Activated CD8-positive, alpha-beta memory T cell treated with anti-CD3 and anti-CD28 coated beads, Interleukin-2, amount 50 U/mL, for 24 hours (primary cell): ENCODE results near the gene PTGES2.
"Not testable (repeated sequence)": the region's sequence is repeated elsewhere in the genome, so short reads cannot be mapped to it uniquely, and the experiment has no call there.

ENCODE experiments used
- DNase-seq: peaks from one replicate; pipeline ENCODE4 v3.0.0-alpha.2; 2020; ENCODE audit errors: extremely low read depth

PTGES2 gene

GRCh38 chr9:128088253-128088945 lies 39.1 kb downstream of the PTGES2 start:
- DNase-seq = no peak

- no peak for DNase-seq
Measured at GRCh38 chr9:128087262-128087661, 40.3 kb downstream of the PTGES2 start.

GRCh38 chr9:128085943-128086342 lies 41.6 kb downstream of the PTGES2 start:
- DNase-seq = no peak

GRCh38 chr9:128084746-128085145 lies 42.8 kb downstream of the PTGES2 start:
- DNase-seq = no peak

- no peak for DNase-seq
Measured at GRCh38 chr9:128082151-128082550, 45.4 kb downstream of the PTGES2 start.

- DNase-seq = no peak
Measured at GRCh38 chr9:128081056-128081455, 46.5 kb downstream of the PTGES2 start.

GRCh38 chr9:128080206-128080605 lies 47.3 kb downstream of the PTGES2 start:
- DNase-seq = no peak

- DNase-seq = no peak
Measured at GRCh38 chr9:128078504-128079434, 48.8 kb downstream of the PTGES2 start.

- no peak for DNase-seq
Measured at GRCh38 chr9:128077847-128078503, 49.6 kb downstream of the PTGES2 start.

- DNase-seq = no peak
Measured at GRCh38 chr9:128073253-128073886, 54.2 kb downstream of the PTGES2 start.

GRCh38 chr9:128072144-128073021 lies 55.1 kb downstream of the PTGES2 start:
- peak; percentile 32 for DNase-seq

GRCh38 chr9:128071475-128071874 lies 56.1 kb downstream of the PTGES2 start:
- not testable (repeated sequence) for DNase-seq

- DNase-seq = no peak
Measured at GRCh38 chr9:128070874-128071273, 56.7 kb downstream of the PTGES2 start.
